ENCODE measurements around the gene SRSF8.

SRSF8 gene

GRCh38 chr11:95093548-95093947 is 26.8 kb downstream of the SRSF8 start:
- no peak for DNase-seq (ENCODE audit: low read depth)
- TF ChIP-seq CTCF (IDR thresholded peaks at IDR 0.05; ENCODE audit: low read length, missing control alignments): no peak
- H3K4me3 ChIP-seq (replicated peaks; ENCODE audit: low read depth, low read length): no peak overlapping the region

GRCh38 chr11:95095858-95096587 is 29.3 kb downstream of the SRSF8 start:
- H3K4me3 ChIP-seq (replicated peaks; ENCODE audit: low read depth, low read length): no peak overlapping the region
- TF ChIP-seq CTCF (IDR thresholded peaks at IDR 0.05; ENCODE audit: low read length, missing control alignments): no peak
- peak; percentile 54 for DNase-seq (ENCODE audit: low read depth)

- no peak for DNase-seq (ENCODE audit: low read depth)
- no peak for TF ChIP-seq CTCF (IDR thresholded peaks at IDR 0.05; ENCODE audit: low read length, missing control alignments)
These were observed 30.5 kb downstream of the SRSF8 start for GRCh38 chr11:95097209-95097608.

GRCh38 chr11:95098826-95099225 is 32.1 kb downstream of the SRSF8 start:
- no peak overlapping the region for H3K4me3 ChIP-seq (replicated peaks; ENCODE audit: low read depth, low read length)
- DNase-seq (ENCODE audit: low read depth): no peak
- TF ChIP-seq CTCF (IDR thresholded peaks at IDR 0.05; ENCODE audit: low read length, missing control alignments): no peak

More at GRCh38 chr11:95097209-95097608, 30.5 kb downstream of the SRSF8 start:
- no peak overlapping the region for H3K4me3 ChIP-seq (replicated peaks; ENCODE audit: low read depth, low read length)

- H3K4me3 ChIP-seq (replicated peaks; ENCODE audit: low read depth, low read length): no peak overlapping the region
- TF ChIP-seq CTCF (IDR thresholded peaks at IDR 0.05; ENCODE audit: low read length, missing control alignments): no peak
- DNase-seq (ENCODE audit: low read depth): no peak
These were observed 33.5 kb downstream of the SRSF8 start for GRCh38 chr11:95100191-95100648.

- DNase-seq (ENCODE audit: low read depth): no peak
- TF ChIP-seq CTCF (IDR thresholded peaks at IDR 0.05; ENCODE audit: low read length, missing control alignments): no peak
- no peak overlapping the region for H3K4me3 ChIP-seq (replicated peaks; ENCODE audit: low read depth, low read length)
These were observed 34.3 kb downstream of the SRSF8 start for GRCh38 chr11:95100856-95101507.

Measured in fibroblast of pulmonary artery (primary cell).